Ectodermal cell (in vitro differentiated cells): ENCODE results near the gene ABCF3.
"Not testable (repeated sequence)": the region's sequence is repeated elsewhere in the genome, so short reads cannot be mapped to it uniquely, and the experiment has no call there.

Source experiments
- H3K27ac ChIP-seq: 2 replicates; pipeline ENCODE4 v1.7.0; 2013; ENCODE audit warnings: mild to moderate bottlenecking, low read depth, low read length; ENCODE audit not compliant: insufficient read depth, poor library complexity, severe bottlenecking
- H3K27me3 ChIP-seq: 2 replicates; pipeline ENCODE4 v1.7.0; 2013; ENCODE audit warnings: mild to moderate bottlenecking, low read length; ENCODE audit not compliant: insufficient read depth, control insufficient read depth, poor library complexity, severe bottlenecking
- H3K36me3 ChIP-seq: one replicate; pipeline ENCODE4 v1.7.0; 2013; ENCODE audit warnings: low read length; ENCODE audit not compliant: control insufficient read depth, insufficient read depth
- H3K4me1 ChIP-seq: one replicate; pipeline ENCODE4 v1.7.0; 2013; ENCODE audit warnings: low read length; ENCODE audit not compliant: control insufficient read depth, insufficient read depth
- H3K4me3 ChIP-seq: 2 replicates; pipeline ENCODE4 v1.7.0; 2013; ENCODE audit warnings: low read depth, low read length, control low read depth; ENCODE audit not compliant: insufficient read depth
- H3K9me3 ChIP-seq: 2 replicates; pipeline ENCODE4 v1.7.0; 2013; ENCODE audit warnings: mild to moderate bottlenecking, low read length, moderate library complexity; ENCODE audit not compliant: control insufficient read depth
- WGBS, 2 experiments: methylation state at CpG; one replicate each; pipeline ENCODE4 v1.1.7; 2013; ENCODE audit warnings: missing lambda C conversion rate in 2 of 2; 5-methylcytosine and 5-hydroxymethylcytosine counted together

Gene ABCF3

GRCh38 chr3:184154885-184155643 lies 30.9 kb upstream of the ABCF3 start, which contains the start of gene DVL3:
TSS of gene DVL3 (plus strand) at chr3:184155377. CDS start at chr3:184155636, 259 bp downstream.
- Histone ChIP-seq H3K27me3 (no peaks in the 10 kb centered on the region), H3K27ac (peak within 1 kb of the TSS; percentile 90), H3K9me3 (no peaks in the 10 kb centered on the region), H3K4me1 (peaks cover 20% of the 10 kb centered on the region), H3K36me3 (no peaks in the 10 kb centered on the region), H3K4me3 (peak within 1 kb of the TSS; percentile 89)
- 1% methylated on average over 84 of the region's 84 CpGs for WGBS, 2 experiments

- 0% methylated on average over 47 of the region's 47 CpGs for WGBS, 2 experiments
- Histone ChIP-seq H3K36me3 (no peaks in the 10 kb centered on the region), H3K4me3 (peak overlapping the region; percentile 89), H3K27ac (peak overlapping the region; percentile 78), H3K4me1 (peaks cover 20% of the 10 kb centered on the region), H3K9me3 (no peaks in the 10 kb centered on the region), H3K27me3 (no peaks in the 10 kb centered on the region)
These were observed 30.1 kb upstream of the ABCF3 start for GRCh38 chr3:184155644-184156521.

- no peaks in the 10 kb centered on the region for H3K27me3 ChIP-seq
- H3K4me1 ChIP-seq = peaks cover 20% of the 10 kb centered on the region
- no peaks in the 10 kb centered on the region for H3K36me3 ChIP-seq
- no peaks in the 10 kb centered on the region for H3K9me3 ChIP-seq
- H3K4me3 ChIP-seq = peak overlapping the region; percentile 89
- 1% methylated on average over 6 of the region's 6 CpGs for WGBS, 2 experiments
- peak overlapping the region; percentile 57 for H3K27ac ChIP-seq
These were observed 29.5 kb upstream of the ABCF3 start for GRCh38 chr3:184156522-184156955.

GRCh38 chr3:184157206-184157605 lies 28.8 kb upstream of the ABCF3 start:
- H3K4me1 ChIP-seq = peaks cover 20% of the 10 kb centered on the region

GRCh38 chr3:184158404-184158803 lies 27.6 kb upstream of the ABCF3 start:
- H3K4me1 ChIP-seq = peaks cover 20% of the 10 kb centered on the region
- 92 to 94% methylated on average over 4 of the region's 4 CpGs for WGBS, 2 experiments
- H3K9me3 ChIP-seq = no peaks in the 10 kb centered on the region
- no peaks in the 10 kb centered on the region for H3K27me3 ChIP-seq
- H3K4me3 ChIP-seq = no peak overlapping the region
- H3K36me3 ChIP-seq = no peaks in the 10 kb centered on the region
- no peak overlapping the region for H3K27ac ChIP-seq

More at GRCh38 chr3:184157206-184157605, 28.8 kb upstream of the ABCF3 start:
- Histone ChIP-seq H3K4me3 (peak overlapping the region; percentile 89), H3K9me3 (no peaks in the 10 kb centered on the region), H3K27ac (peak overlapping the region; percentile 57), H3K36me3 (no peaks in the 10 kb centered on the region), H3K27me3 (no peaks in the 10 kb centered on the region)

GRCh38 chr3:184160456-184160855 lies 25.5 kb upstream of the ABCF3 start:
- Histone ChIP-seq H3K27ac (no peak overlapping the region), H3K9me3 (no peaks in the 10 kb centered on the region), H3K36me3 (peaks cover 17% of the 10 kb centered on the region), H3K4me3 (no peak overlapping the region), H3K4me1 (peaks cover 17% of the 10 kb centered on the region), H3K27me3 (no peaks in the 10 kb centered on the region)
- WGBS, 2 experiments = 91 to 97% methylated on average over 2 of the region's 2 CpGs

- not testable (repeated sequence) for H3K4me1 ChIP-seq, H3K27me3 ChIP-seq, H3K4me3 ChIP-seq, H3K27ac ChIP-seq, H3K9me3 ChIP-seq
- WGBS, 2 experiments = 93 to 97% methylated on average over 7 to 8 of the region's 8 CpGs
- peaks cover 26% of the 10 kb centered on the region for H3K36me3 ChIP-seq
These were observed 23.4 kb upstream of the ABCF3 start for GRCh38 chr3:184162571-184163070.

GRCh38 chr3:184164648-184165330 lies 21.2 kb upstream of the ABCF3 start:
- no peak overlapping the region for H3K4me3 ChIP-seq
- 93 to 94% methylated on average over 16 of the region's 16 CpGs for WGBS, 2 experiments
- no peaks in the 10 kb centered on the region for H3K9me3 ChIP-seq
- no peaks in the 10 kb centered on the region for H3K27me3 ChIP-seq
- H3K27ac ChIP-seq = no peak overlapping the region
- H3K36me3 ChIP-seq = peaks cover 41% of the 10 kb centered on the region
- H3K4me1 ChIP-seq = no peaks in the 10 kb centered on the region

- Histone ChIP-seq H3K27me3 (no peaks in the 10 kb centered on the region), H3K36me3 (peaks cover 43% of the 10 kb centered on the region), H3K4me3 (no peak overlapping the region), H3K9me3 (no peaks in the 10 kb centered on the region), H3K27ac (no peak overlapping the region), H3K4me1 (no peaks in the 10 kb centered on the region)
- 95% methylated on average over 3 of the region's 3 CpGs for WGBS, 2 experiments
These were observed 20.5 kb upstream of the ABCF3 start for GRCh38 chr3:184165543-184165942.
